ENCODE results near the gene MS4A15.

DNA sequence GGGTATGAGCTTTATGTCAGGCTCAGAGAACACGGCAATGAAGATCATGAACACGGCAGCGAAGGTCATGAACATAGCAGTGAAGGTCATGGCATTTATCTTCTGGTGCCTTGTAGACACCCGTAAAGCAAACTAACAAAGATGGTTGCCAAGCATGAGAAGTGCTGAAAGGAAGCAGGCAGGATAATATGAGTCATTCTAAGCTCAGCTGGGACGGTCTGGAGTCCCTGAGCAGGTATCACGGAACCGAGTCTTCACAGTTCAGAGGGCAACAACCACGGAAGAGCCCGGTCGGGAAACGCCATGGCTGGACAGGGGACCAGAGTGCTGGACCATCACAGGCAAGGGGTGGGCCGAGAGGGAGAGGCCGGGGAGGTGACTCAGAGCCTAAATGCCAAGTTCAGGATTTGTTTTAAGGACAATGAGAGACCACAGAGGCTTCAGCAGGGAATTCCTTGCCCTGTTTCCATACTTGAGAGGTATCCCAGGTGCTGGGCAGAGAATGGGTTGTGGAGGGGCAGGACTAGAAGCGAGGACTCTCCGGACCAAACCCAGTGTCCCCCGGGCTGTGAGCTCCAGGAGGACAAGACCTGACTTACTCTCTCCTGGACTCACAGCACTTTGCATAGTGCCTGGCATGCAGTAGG, 15.3 kb downstream of the MS4A15 start:
- TF ChIP-seq CTCF (IDR thresholded peaks at IDR 0.05) (no peak), POLR2A (IDR thresholded peaks at IDR 0.05) (no peak), POLR2AphosphoS5 (IDR thresholded peaks at IDR 0.05) (no peak)

Data from sigmoid colon (tissue), 4 donors.